HG02763 (cell line): Measurements from ENCODE around the gene SCUBE2.

Experiments
- ATAC-seq: cut with Tn5 transposase; IDR thresholded peaks from one replicate; pipeline ENCODE4 v1.9.1; 2021; ENCODE audit warnings: mild to moderate bottlenecking, moderate library complexity; ENCODE audit not compliant: unreplicated experiment

The SCUBE2 gene

GRCh38 chr11:8971196-8971923 lies 120.0 kb downstream of the SCUBE2 start:
- ATAC-seq = no peak
